Loucy (cell line): ENCODE results near the gene ELAVL1.

ENCODE experiments used
- H2AFZ ChIP-seq: fragments of 200-600 bp; sonication (generic); 2 replicates; pipeline ENCODE4 v1.6.0; 2016; ENCODE audit warnings: antibody characterized with exemption, mild to moderate bottlenecking, low read length, moderate library complexity
- H3F3A ChIP-seq: fragments of 200-600 bp; 2 replicates; pipeline ENCODE4 v1.6.0; 2016; ENCODE audit warnings: antibody characterized with exemption, low read depth, mild to moderate bottlenecking
- H3K27me3 ChIP-seq: fragments of 200-600 bp; sonication (generic); 2 replicates; pipeline ENCODE4 v1.6.1; 2014; ENCODE audit warnings: low read length, mild to moderate bottlenecking; ENCODE audit not compliant: insufficient read depth, poor library complexity, severe bottlenecking
- H3K36me3 ChIP-seq: fragments of 200-600 bp; sonication (generic); 2 replicates; pipeline ENCODE4 v1.6.1; 2016; ENCODE audit warnings: low read length; ENCODE audit not compliant: insufficient read depth
- H3K4me1 ChIP-seq: fragments of 200-600 bp; sonication (generic); 2 replicates; pipeline ENCODE4 v1.5.1; 2014; ENCODE audit warnings: low read length, mild to moderate bottlenecking; ENCODE audit not compliant: insufficient read depth, poor library complexity, severe bottlenecking
- H3K4me2 ChIP-seq: fragments of 200-600 bp; sonication (generic); 2 replicates; pipeline ENCODE4 v1.6.0; 2014; ENCODE audit warnings: antibody characterized with exemption, low read length, low read depth, mild to moderate bottlenecking; ENCODE audit not compliant: poor library complexity, severe bottlenecking
- H3K4me3 ChIP-seq: fragments of 200-600 bp; sonication (generic); 2 replicates; pipeline ENCODE4 v1.5.1; 2014; ENCODE audit warnings: low read length, mild to moderate bottlenecking, mixed read lengths; ENCODE audit not compliant: poor library complexity, severe bottlenecking
- H3K79me2 ChIP-seq: fragments of 200-600 bp; sonication (generic); 2 replicates; pipeline ENCODE4 v1.6.1; 2014; ENCODE audit warnings: low read length; ENCODE audit not compliant: insufficient read depth
- H3K9ac ChIP-seq: fragments of 200-600 bp; sonication (generic); 2 replicates; pipeline ENCODE4 v1.6.0; 2014; ENCODE audit warnings: mild to moderate bottlenecking, low read depth, low read length, moderate library complexity; ENCODE audit not compliant: poor library complexity, severe bottlenecking
- H3K9me2 ChIP-seq: fragments of 200-600 bp; sonication (generic); replicated peaks from 2 replicates; pipeline ENCODE4 v1.6.1; 2016; ENCODE audit warnings: low read depth, low read length, mixed read lengths
- H3K9me3 ChIP-seq: fragments of 200-600 bp; sonication (generic); 2 replicates; pipeline ENCODE4 v1.6.1; 2014; ENCODE audit warnings: mild to moderate bottlenecking, antibody characterized with exemption, low read length, low read depth; ENCODE audit not compliant: insufficient read depth
- H4K20me1 ChIP-seq: fragments of 200-600 bp; sonication (generic); 2 replicates; pipeline ENCODE4 v1.6.0; 2014; ENCODE audit warnings: antibody characterized with exemption, low read length, mild to moderate bottlenecking; ENCODE audit not compliant: insufficient read depth, poor library complexity, severe bottlenecking
- EZH2phosphoT487 ChIP-seq: fragments of 200-600 bp; IDR thresholded peaks from 2 replicates; pipeline ENCODE4 v1.6.1; 2018; ENCODE audit warnings: antibody characterized with exemption, mild to moderate bottlenecking, moderate library complexity, borderline replicate concordance
- TF ChIP-seq, protein P1 (sequence below): fragments of 200-600 bp; sonication (generic); conservative IDR thresholded peaks from 2 replicates; pipeline ENCODE4 v1.5.1; 2014; ENCODE audit warnings: mild to moderate bottlenecking, antibody characterized with exemption, low read length

Gene ELAVL1

DNA sequence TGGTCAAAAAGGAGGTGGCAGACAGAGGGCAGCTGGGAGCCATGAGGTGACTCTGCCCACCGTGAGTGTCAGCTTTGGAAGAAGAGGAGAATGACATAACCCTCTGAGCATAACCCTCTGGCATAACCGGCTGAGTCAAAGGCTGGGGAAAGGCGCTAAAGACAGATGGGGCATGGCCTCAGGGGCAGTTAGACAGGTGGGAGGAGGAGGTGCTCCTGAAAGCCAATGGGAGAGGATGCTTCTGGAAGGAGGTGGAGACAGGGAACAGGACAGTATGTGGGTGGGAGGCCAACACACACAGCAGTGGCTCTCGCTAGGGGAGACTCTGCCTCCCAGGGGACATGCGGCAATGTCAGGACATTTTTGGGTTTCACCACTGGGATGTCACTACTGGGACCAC, 17.1 kb downstream of the ELAVL1 start:
- no peak overlapping the region for H3K4me2 ChIP-seq
- peaks cover 82% of the 10 kb centered on the region for H4K20me1 ChIP-seq
- no peaks in the 10 kb centered on the region for H3K9me3 ChIP-seq
- H3K9me2 ChIP-seq = no peaks in the 10 kb centered on the region
- H3K4me3 ChIP-seq = no peak overlapping the region
- H3K36me3 ChIP-seq = peaks cover 97% of the 10 kb centered on the region; the same call in 1 of the 2 replicates
- peaks cover 89% of the 10 kb centered on the region for H3K79me2 ChIP-seq
- H3K27me3 ChIP-seq = no peaks in the 10 kb centered on the region
- no peak overlapping the region for H2AFZ ChIP-seq
- H3K4me1 ChIP-seq = no peaks in the 10 kb centered on the region
- H3K9ac ChIP-seq = no peak overlapping the region
- no peaks in the 10 kb centered on the region for H3F3A ChIP-seq
- TF ChIP-seq, protein P1, sequence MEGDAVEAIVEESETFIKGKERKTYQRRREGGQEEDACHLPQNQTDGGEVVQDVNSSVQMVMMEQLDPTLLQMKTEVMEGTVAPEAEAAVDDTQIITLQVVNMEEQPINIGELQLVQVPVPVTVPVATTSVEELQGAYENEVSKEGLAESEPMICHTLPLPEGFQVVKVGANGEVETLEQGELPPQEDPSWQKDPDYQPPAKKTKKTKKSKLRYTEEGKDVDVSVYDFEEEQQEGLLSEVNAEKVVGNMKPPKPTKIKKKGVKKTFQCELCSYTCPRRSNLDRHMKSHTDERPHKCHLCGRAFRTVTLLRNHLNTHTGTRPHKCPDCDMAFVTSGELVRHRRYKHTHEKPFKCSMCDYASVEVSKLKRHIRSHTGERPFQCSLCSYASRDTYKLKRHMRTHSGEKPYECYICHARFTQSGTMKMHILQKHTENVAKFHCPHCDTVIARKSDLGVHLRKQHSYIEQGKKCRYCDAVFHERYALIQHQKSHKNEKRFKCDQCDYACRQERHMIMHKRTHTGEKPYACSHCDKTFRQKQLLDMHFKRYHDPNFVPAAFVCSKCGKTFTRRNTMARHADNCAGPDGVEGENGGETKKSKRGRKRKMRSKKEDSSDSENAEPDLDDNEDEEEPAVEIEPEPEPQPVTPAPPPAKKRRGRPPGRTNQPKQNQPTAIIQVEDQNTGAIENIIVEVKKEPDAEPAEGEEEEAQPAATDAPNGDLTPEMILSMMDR = no peak
- TF ChIP-seq EZH2phosphoT487 = no peak

DNA sequence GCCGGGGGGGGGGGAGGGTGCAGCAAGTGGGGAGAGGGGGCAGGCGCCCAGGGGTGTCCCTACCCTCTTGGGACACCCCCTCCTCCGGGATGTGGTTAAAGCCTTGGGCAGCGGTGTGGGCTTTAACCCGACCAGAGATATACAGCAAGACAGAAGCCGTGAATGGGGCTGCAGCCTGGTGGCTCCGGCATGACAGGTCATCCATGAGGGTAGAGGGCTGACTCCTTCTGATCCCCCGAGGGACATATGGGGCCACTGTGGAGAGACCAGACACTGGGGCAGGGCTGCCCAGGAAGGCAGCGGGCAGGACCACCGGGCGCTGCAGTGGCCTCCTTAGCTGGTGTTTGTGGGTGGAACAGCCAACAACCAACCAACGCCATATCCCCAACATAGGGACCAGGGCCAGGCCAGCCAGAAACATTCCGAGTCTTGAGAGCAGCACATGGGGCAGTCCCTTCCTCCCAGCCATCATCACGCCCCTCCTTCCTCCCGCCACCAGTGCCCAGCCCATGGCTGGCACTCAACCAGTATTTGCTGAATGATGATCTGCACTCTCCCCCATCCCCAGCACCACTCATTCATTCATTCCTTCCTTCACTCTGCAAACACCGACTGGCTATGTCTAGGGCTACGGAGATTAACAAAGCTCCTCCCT, 18.2 kb downstream of the ELAVL1 start:
- Histone ChIP-seq H3K9me2 (no peaks in the 10 kb centered on the region), H3K4me1 (no peaks in the 10 kb centered on the region), H3F3A (no peaks in the 10 kb centered on the region), H3K4me2 (no peak overlapping the region), H3K36me3 (peaks cover 97% of the 10 kb centered on the region; the same call in 1 of the 2 replicates), H3K27me3 (no peaks in the 10 kb centered on the region), H3K9ac (no peak overlapping the region), H3K9me3 (no peaks in the 10 kb centered on the region), H4K20me1 (peaks cover 81% of the 10 kb centered on the region), H3K79me2 (peaks cover 84% of the 10 kb centered on the region), H2AFZ (no peak overlapping the region), H3K4me3 (no peak overlapping the region)
- TF ChIP-seq, protein P1 = no peak
- no peak for TF ChIP-seq EZH2phosphoT487

DNA sequence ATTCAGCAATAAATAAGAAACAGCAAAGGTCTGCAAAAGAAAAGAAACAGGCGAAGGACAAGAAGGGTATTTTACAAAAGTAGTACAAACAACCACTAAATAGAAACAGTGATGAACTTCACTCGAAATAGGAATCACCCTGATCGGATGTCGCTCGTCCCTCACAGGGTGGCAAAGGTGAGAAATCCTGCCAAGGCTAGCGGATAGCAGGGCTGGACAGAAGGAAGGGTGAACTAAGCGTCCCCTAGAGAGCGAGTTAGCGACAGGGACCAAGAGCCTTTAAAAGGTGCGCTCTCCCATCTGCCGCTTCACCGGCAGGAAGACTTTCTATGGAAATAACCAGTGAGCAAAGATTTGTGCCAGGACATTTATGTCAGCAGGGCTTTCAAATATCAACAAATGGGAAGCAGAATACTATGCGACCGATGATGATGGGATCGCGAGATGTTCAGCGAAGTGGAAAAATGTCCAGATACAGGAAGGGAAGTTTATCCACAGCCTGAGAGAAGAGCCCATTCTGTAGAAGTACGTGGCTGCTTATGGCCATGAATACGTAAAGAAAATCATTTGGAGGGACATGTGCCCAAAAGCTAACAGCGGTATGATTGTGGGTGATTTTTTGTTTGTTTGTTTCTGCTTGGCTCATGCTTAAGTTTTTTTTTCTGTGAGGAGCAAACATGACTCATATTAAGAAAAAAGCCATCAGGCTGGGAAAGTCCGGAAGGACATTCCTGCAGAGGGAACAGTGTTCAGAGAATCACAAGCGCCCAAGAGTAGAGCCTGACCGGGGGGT, 18.9 kb downstream of the ELAVL1 start:
- H2AFZ ChIP-seq = no peak overlapping the region
- H3F3A ChIP-seq = no peaks in the 10 kb centered on the region
- no peaks in the 10 kb centered on the region for H3K9me2 ChIP-seq
- H3K27me3 ChIP-seq = no peaks in the 10 kb centered on the region
- H3K4me2 ChIP-seq = no peak overlapping the region
- H3K4me1 ChIP-seq = no peaks in the 10 kb centered on the region
- peaks cover 86% of the 10 kb centered on the region for H3K79me2 ChIP-seq
- H3K36me3 ChIP-seq = peaks cover 100% of the 10 kb centered on the region; the same call in 1 of the 2 replicates
- peaks cover 85% of the 10 kb centered on the region for H4K20me1 ChIP-seq
- H3K4me3 ChIP-seq = no peak overlapping the region
- H3K9ac ChIP-seq = no peak overlapping the region
- TF ChIP-seq, protein P1 = no peak
- TF ChIP-seq EZH2phosphoT487 = no peak
- H3K9me3 ChIP-seq = no peaks in the 10 kb centered on the region
